Body of pancreas (tissue), 4 donors: ENCODE data around the gene FAM9A.

Experiments used
- POLR2A ChIP-seq, 3 donors: fragments of 450-650 bp; IDR thresholded peaks; one replicate each; pipeline ENCODE4 v1.6.1; 2016; ENCODE audit warnings: antibody characterized with exemption in 3 of 3, mild to moderate bottlenecking in 2 of 3
- TF ChIP-seq, protein P1 (sequence below), 7 experiments: fragments of 450-650 bp in 4 of 7; fragments of 200-600 bp in 3 of 7; sonication (generic) in 3 of 7; IDR thresholded peaks; one replicate each; pipeline ENCODE4 v1.5.1; 2016 to 2019; ENCODE audit warnings: antibody characterized with exemption in 7 of 7

DNA sequence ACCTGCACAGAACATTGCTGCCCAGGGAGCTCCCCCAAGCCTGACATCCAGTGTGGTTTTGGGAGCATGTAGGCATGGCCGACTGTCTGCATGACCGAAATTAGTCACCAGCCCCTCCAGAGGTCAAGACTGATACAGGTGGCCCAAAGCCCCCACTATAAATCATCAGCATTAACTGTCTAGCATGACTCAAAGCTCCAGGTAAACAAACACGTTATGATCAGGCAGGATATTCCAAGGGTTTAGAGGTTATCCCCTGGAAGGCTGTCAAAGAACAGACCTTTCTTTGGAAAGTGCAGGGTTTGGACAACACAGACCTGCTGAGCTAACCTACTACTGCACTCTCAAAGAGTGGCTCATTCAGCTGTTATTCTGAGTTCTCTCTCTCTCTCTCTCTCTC lies 2.1 kb upstream of the FAM9A start:
- TF ChIP-seq, protein P1, sequence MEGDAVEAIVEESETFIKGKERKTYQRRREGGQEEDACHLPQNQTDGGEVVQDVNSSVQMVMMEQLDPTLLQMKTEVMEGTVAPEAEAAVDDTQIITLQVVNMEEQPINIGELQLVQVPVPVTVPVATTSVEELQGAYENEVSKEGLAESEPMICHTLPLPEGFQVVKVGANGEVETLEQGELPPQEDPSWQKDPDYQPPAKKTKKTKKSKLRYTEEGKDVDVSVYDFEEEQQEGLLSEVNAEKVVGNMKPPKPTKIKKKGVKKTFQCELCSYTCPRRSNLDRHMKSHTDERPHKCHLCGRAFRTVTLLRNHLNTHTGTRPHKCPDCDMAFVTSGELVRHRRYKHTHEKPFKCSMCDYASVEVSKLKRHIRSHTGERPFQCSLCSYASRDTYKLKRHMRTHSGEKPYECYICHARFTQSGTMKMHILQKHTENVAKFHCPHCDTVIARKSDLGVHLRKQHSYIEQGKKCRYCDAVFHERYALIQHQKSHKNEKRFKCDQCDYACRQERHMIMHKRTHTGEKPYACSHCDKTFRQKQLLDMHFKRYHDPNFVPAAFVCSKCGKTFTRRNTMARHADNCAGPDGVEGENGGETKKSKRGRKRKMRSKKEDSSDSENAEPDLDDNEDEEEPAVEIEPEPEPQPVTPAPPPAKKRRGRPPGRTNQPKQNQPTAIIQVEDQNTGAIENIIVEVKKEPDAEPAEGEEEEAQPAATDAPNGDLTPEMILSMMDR (IDR thresholded peaks at IDR 0.05) = no peak
- no peak for TF ChIP-seq POLR2A (IDR thresholded peaks at IDR 0.05)
